ENCODE measurements around the gene CIC. TPM values are rescaled to one million over a fixed set of nuclear protein-coding genes. Genes with fewer than 3 reads are reported as not detected.
A peak's percentile ranks its signal among the peaks of the same experiment; 100 is the strongest.

CIC gene
- total and polyA plus RNA-seq, 9 of the 15 experiments (the other 6 are each of a cell fraction or from before 2014, with no cell fraction given) = 0.07 to 44.7 (median 8.6) TPM

DNA sequence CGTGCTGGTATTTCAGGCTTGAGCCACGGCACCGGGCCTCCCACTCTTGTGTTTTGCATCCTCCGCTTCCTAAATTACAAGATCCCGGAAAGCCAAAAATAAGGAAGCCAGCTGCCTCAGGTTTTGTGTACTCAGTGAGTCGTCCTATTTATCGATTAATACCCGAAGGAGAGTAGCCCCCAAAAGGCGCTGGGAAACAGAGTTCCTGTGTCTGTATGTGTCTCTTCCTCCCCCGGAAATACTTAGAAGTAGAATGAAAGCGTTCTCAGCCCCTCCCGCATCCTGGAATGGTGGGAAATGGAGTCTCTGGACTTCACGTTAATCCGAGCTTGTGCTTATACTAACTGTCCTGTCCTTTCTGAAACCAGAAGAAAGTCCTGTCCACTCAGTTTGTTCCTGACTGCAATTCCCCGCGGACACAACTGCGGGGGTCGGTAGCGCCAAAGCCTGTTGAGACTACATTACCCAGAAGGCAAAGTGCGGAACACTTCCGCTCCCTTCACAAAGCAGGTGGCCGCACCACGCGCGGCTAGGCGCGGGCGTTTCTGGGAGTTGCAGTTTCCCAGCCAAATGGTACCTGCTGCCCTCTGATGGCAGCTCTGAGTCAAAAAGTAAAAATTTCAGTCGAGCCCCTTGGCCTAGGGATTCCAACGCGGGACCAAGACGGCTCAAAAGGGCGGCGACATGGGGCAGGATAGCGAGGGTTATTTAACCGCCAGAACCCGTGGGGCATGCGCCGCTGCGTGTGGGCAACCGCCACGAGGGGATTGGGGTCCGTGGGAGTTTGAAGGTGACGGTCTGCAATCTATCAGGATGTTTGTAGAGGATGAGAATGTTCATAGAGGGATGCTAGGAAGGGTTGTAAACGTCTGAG lies 24.5 kb upstream of the CIC start (continued):
- TF ChIP-seq DEAF1 (CRISPR knock-in tag; IDR thresholded peaks at IDR 0.05) (peak; percentile 46; the same call in 1 of the 2 replicates), SMARCA4 (IDR thresholded peaks at IDR 0.05) (no peak), NR2C1 (IDR thresholded peaks at IDR 0.05) (peak; percentile 96), NR2C1 (tag; IDR thresholded peaks at IDR 0.05) (peak; percentile 97), EZH2 (IDR thresholded peaks at IDR 0.05; ENCODE audit: borderline replicate concordance, low read depth, low read length) (no peak), MEF2D (tag; conservative IDR thresholded peaks at IDR 0.05; ENCODE audit: low read depth) (peak; percentile 58; the same call in 1 of the 2 replicates), ZFP91 (CRISPR knock-in tag; IDR thresholded peaks at IDR 0.05) (no peak), RBM34 (IDR thresholded peaks at IDR 0.05; ENCODE audit: borderline replicate concordance, insufficient read depth, low read length) (no peak), MYNN (IDR thresholded peaks at IDR 0.05) (no peak), MYNN (CRISPR knock-in tag; IDR thresholded peaks at IDR 0.05) (no peak), RHOXF2B (CRISPR knock-in tag; conservative IDR thresholded peaks at IDR 0.05) (no peak), DLX4 (CRISPR knock-in tag; IDR thresholded peaks at IDR 0.05) (no peak), NKRF (IDR thresholded peaks at IDR 0.05; ENCODE audit: borderline replicate concordance) (no peak; the same call in 1 of the 2 replicates), HLTF (IDR thresholded peaks at IDR 0.05) (no peak)
- TF ChIP-seq, protein P1, sequence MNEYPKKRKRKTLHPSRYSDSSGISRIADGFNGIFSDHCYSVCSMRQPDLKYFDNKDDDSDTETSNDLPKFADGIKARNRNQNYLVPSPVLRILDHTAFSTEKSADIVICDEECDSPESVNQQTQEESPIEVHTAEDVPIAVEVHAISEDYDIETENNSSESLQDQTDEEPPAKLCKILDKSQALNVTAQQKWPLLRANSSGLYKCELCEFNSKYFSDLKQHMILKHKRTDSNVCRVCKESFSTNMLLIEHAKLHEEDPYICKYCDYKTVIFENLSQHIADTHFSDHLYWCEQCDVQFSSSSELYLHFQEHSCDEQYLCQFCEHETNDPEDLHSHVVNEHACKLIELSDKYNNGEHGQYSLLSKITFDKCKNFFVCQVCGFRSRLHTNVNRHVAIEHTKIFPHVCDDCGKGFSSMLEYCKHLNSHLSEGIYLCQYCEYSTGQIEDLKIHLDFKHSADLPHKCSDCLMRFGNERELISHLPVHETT (CRISPR knock-in tag; conservative IDR thresholded peaks at IDR 0.05 in 1 of 2, IDR thresholded peaks at IDR 0.05 in 1 of 2) = peak in 1 of 2 experiments; percentile 55; a peak in 2 of 4 replicates
- TF ChIP-seq, protein P2, sequence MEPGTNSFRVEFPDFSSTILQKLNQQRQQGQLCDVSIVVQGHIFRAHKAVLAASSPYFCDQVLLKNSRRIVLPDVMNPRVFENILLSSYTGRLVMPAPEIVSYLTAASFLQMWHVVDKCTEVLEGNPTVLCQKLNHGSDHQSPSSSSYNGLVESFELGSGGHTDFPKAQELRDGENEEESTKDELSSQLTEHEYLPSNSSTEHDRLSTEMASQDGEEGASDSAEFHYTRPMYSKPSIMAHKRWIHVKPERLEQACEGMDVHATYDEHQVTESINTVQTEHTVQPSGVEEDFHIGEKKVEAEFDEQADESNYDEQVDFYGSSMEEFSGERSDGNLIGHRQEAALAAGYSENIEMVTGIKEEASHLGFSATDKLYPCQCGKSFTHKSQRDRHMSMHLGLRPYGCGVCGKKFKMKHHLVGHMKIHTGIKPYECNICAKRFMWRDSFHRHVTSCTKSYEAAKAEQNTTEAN (CRISPR knock-in tag; IDR thresholded peaks at IDR 0.05) = no peak
